ENCODE data around the gene HLA-B.

Gene HLA-B

GRCh38 chr6:31345026-31345730 lies 11.8 kb downstream of the HLA-B start:
- Histone ChIP-seq H3K27ac (no peak overlapping the region), H3K4me3 (ENCODE audit: low read depth, low read length) (no peak overlapping the region), H3K9me3 (ENCODE audit: severe bottlenecking) (peaks cover 12% of the 10 kb centered on the region), H3K27me3 (ENCODE audit: insufficient read depth, low read depth, severe bottlenecking) (peaks cover 15% of the 10 kb centered on the region), H3K36me3 (no peaks in the 10 kb centered on the region)
- TF ChIP-seq, protein P1, sequence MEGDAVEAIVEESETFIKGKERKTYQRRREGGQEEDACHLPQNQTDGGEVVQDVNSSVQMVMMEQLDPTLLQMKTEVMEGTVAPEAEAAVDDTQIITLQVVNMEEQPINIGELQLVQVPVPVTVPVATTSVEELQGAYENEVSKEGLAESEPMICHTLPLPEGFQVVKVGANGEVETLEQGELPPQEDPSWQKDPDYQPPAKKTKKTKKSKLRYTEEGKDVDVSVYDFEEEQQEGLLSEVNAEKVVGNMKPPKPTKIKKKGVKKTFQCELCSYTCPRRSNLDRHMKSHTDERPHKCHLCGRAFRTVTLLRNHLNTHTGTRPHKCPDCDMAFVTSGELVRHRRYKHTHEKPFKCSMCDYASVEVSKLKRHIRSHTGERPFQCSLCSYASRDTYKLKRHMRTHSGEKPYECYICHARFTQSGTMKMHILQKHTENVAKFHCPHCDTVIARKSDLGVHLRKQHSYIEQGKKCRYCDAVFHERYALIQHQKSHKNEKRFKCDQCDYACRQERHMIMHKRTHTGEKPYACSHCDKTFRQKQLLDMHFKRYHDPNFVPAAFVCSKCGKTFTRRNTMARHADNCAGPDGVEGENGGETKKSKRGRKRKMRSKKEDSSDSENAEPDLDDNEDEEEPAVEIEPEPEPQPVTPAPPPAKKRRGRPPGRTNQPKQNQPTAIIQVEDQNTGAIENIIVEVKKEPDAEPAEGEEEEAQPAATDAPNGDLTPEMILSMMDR (IDR thresholded peaks at IDR 0.05; ENCODE audit: low read depth, low read length): 0 out of 2 replicates have a peak, but pooled peaks have one; percentile 17
- no peak for DNase-seq

DNA sequence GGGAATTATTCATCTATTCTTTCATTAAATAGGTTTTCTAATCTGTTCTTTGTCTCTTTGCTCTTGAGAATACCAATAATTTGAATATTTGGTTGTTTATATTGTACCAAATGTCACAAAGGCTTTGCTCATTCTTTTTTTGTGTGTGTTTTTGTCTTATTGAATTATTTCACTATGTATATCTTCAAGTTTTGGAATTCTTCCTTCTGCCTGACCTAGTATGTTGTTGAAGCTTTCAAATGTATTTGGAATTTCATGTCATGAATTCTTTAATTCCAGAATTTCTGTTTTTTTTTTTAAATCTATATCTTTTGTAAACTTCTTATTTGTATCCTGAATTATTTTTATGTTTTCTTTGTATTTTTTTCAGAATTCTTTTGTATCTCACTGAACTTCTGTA lies 16.8 kb downstream of the HLA-B start:
- H3K27ac ChIP-seq: no peak overlapping the region
- H3K4me3 ChIP-seq (ENCODE audit: low read depth, low read length): no peak overlapping the region
- no peak for DNase-seq
- TF ChIP-seq, protein P1 (IDR thresholded peaks at IDR 0.05; ENCODE audit: low read depth, low read length): no peak
- no peaks in the 10 kb centered on the region for H3K36me3 ChIP-seq
- peaks cover 53% of the 10 kb centered on the region for H3K9me3 ChIP-seq (ENCODE audit: severe bottlenecking)
- H3K27me3 ChIP-seq (ENCODE audit: insufficient read depth, low read depth, severe bottlenecking): peaks cover 12% of the 10 kb centered on the region

DNA sequence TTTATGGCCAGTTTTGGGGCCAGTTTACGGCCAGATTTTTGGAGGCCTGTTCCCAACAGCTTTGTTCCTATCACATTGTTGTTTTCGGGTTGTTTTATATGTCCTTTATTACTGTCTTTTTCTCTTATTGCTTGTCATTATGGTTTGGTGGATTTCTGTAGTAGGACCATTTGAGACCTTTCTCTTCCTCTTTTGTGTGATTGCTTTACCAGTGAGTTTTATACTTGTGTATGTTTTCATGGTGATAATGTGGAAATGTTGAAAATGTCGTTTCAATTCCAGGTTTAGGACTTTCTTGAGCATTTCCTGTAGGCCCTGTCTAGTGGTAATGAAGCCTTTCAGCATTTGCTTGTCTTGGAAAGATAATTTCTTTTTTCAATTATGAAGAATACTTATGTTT lies 17.8 kb downstream of the HLA-B start:
- no peak overlapping the region for H3K27ac ChIP-seq
- no peaks in the 10 kb centered on the region for H3K36me3 ChIP-seq
- H3K4me3 ChIP-seq (ENCODE audit: low read depth, low read length): no peak overlapping the region
- H3K9me3 ChIP-seq (ENCODE audit: severe bottlenecking): peaks cover 59% of the 10 kb centered on the region
- H3K27me3 ChIP-seq (ENCODE audit: insufficient read depth, low read depth, severe bottlenecking): peaks cover 19% of the 10 kb centered on the region
- no peak for DNase-seq
- TF ChIP-seq, protein P1 (IDR thresholded peaks at IDR 0.05; ENCODE audit: low read depth, low read length): no peak

- H3K27ac ChIP-seq: no peak overlapping the region
- no peak for DNase-seq
- H3K36me3 ChIP-seq: no peaks in the 10 kb centered on the region
- H3K4me3 ChIP-seq (ENCODE audit: low read depth, low read length): no peak overlapping the region
- H3K9me3 ChIP-seq (ENCODE audit: severe bottlenecking): peaks cover 63% of the 10 kb centered on the region
- TF ChIP-seq, protein P1 (IDR thresholded peaks at IDR 0.05; ENCODE audit: low read depth, low read length): no peak
- H3K27me3 ChIP-seq (ENCODE audit: insufficient read depth, low read depth, severe bottlenecking): peaks cover 41% of the 10 kb centered on the region
These were observed 20.0 kb downstream of the HLA-B start for GRCh38 chr6:31336896-31337496.

DNA sequence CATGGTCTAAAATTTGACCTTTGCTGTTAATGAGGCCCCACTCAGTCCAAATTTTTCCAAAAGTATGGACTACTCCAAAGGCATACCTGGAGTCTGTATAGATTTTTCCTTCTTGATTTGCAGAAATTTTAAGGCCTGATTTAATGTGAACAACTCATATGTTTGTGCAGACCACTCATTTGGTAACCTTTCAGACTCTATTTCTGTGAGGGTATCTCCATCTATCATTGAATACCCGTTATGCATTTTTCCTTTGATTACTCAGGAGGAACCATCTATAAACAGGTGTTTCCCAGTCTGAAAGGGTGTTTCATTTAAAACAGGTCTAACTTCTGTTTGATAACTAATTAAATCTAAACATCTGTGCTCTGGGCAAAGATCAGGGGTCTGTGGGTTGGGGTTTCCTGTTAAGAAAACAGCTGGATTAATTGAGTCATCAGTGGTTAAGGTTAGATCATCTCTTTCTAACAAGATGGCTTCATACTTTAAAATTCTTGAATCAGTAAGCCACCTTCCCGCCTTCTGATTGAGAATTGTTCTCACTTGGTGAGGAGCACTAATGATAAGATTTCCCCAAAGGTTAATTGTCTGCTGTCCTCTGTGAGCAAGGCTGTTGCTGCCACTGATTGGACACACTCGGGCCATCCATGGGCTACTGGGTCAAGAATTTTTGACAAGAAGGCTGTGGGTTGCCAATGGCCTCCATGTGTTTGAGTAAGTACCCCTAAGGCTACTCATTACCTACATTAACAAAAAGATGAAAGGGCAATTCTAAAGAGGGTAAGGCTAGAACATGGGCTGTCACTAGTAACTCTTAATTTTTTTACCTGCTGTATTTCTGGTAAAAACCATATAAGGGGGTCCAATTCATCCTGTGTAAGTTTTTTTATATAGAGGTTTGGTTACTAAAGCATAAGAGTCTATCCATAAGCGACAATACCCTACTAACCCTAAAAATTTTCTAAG lies 24.1 kb downstream of the HLA-B start:
- Histone ChIP-seq H3K4me3 (ENCODE audit: low read depth, low read length) (no peak overlapping the region), H3K36me3 (no peaks in the 10 kb centered on the region), H3K27me3 (ENCODE audit: insufficient read depth, low read depth, severe bottlenecking) (peaks cover 57% of the 10 kb centered on the region), H3K9me3 (ENCODE audit: severe bottlenecking) (peaks cover 58% of the 10 kb centered on the region), H3K27ac (no peak overlapping the region)
- DNase-seq: no peak
- TF ChIP-seq, protein P1 (IDR thresholded peaks at IDR 0.05; ENCODE audit: low read depth, low read length): no peak
